ENCODE data around the gene HYAL3.

Gene HYAL3

GRCh38 chr3:50323614-50324199 lies 24.5 kb upstream of the HYAL3 start:
- no peak for TF ChIP-seq CTCF (IDR thresholded peaks at IDR 0.05; ENCODE audit: insufficient read depth, low read depth, low read length, missing control alignments)
- H3K4me3 ChIP-seq (ENCODE audit: low read length) = no peak overlapping the region
- no peak for DNase-seq (ENCODE audit: low read depth)

DNA sequence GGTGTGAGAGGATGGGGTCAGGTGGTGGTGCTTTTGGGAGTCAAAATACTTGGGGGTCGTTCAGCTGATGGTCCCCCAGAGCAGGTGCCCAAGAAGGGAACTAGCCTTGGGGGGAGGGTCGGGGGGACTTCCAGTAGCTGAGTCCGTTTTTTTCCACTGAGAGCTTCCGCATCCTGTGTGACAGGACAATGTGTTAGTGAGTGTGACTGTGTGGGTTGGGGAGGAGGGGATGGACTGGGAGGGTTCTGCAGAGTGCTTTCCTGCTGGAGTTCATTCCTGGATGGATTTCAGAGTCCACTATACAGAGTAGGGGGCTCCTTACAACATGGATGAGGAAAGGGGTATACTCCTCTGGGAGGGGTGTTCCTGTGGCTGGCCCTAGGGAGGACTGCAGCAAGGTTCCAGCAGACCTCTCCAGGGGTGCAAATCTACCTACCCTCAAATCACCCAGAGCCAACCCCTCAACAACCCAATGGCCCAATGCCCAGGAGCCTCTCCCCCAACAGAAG lies 23.9 kb upstream of the HYAL3 start:
- no peak for DNase-seq (ENCODE audit: low read depth)
- no peak for TF ChIP-seq CTCF (IDR thresholded peaks at IDR 0.05; ENCODE audit: insufficient read depth, low read depth, low read length, missing control alignments)
- no peak overlapping the region for H3K4me3 ChIP-seq (ENCODE audit: low read length)

DNA sequence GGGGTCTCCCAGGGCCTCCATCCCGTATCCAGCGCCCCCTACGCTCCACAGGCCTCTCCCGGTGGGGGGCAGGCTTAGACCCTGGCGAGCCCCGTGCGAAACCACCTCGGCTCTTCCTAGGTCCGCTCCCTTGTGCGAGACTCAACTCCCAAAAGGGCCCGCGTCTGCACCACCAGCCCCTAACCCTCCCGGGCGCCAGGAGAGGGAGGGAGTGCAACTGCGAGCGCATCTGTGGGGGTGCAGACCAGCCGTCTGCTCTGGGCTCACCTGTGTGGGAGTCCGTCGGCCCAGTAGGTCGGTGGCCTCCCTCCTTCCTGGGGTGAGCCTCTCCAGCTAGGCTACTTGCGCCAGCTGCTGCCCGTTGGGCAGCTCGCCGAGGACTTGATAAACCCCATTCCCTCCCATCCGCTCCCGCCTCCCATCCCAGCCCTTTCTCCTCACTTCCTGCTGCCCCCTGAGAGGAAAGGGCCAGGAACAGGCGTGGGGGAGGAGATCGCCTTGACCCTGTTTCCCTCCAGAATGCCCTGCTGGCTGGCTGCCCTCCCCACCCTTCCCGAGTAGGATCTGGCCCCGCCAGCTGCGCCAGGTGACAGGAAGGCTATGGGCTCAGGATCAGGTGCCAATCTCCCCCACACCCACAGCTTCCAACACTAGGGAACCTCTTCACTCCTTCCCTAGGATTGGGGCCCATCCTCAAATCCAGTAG lies 23.3 kb upstream of the HYAL3 start, which contains the start of gene HYAL2:
Gene HYAL2 (minus strand): TSS at position 360 of the 706 bp plus-strand sequence. CDS start 2,256 bp downstream, outside the sequence.
- TF ChIP-seq CTCF (IDR thresholded peaks at IDR 0.05; ENCODE audit: insufficient read depth, low read depth, low read length, missing control alignments) = no peak
- no peak for DNase-seq (ENCODE audit: low read depth)
- H3K4me3 ChIP-seq (ENCODE audit: low read length) = peak within 1 kb of the TSS; percentile 92

DNA sequence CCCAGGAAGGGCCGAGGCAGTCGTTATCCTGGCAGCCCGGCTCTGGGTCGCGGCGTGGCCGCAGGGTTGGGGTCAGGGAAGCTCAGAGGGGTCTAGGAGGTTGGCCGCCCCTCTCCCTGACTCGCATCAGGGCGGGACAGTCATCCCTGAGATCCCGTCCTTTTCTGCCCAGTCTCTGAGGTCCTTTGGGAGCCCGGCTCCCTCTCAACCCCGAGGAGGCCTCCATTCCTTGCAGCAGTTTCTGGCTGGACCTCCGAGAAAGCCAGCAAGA lies 22.8 kb upstream of the HYAL3 start:
- peak overlapping the region; percentile 92 for H3K4me3 ChIP-seq (ENCODE audit: low read length)
- no peak for DNase-seq (ENCODE audit: low read depth)
- no peak for TF ChIP-seq CTCF (IDR thresholded peaks at IDR 0.05; ENCODE audit: insufficient read depth, low read depth, low read length, missing control alignments)

DNA sequence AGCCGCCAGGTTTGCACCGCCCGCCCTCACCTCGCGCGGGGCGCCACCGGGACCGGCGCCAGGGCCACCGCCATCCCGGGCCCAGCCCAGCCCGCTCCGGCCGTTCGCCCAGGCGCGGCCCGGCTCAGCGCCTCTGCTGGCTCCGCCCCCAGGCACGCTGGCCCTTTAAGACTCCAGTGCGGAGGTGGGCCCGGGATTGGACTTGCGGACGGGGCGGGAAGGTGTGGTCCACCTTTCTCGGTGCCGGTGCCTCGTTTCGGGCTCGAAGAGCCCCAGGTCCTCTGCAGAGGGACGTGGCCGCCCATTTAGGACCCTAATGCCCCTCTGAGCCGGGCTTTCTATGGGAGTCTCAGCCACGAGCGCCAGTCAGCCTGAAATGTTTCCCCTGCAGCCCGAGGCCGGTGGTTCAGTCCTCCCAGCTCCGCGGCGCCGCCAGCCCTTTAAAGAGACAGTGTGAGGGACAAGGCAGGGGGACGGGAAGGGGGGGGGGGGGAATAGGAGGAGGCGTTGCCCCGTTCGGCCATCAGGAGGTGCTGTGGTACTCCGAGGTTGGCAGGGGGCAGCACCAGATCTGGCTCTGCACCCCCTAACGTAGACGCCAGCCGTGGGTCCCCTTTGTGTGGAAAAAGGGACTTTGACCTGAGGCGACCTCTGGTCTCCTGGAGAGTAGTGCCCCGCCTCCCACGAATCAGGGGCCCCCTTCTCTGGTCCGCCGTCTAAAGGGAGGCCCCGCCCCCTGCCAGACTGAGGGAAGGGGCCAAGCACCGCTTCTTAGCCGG lies 22.3 kb upstream of the HYAL3 start:
- H3K4me3 ChIP-seq (ENCODE audit: low read length) = peak overlapping the region; percentile 92
- peak; percentile 36 for TF ChIP-seq CTCF (IDR thresholded peaks at IDR 0.05; ENCODE audit: insufficient read depth, low read depth, low read length, missing control alignments)
- peak; percentile 92 for DNase-seq (ENCODE audit: low read depth)

DNA sequence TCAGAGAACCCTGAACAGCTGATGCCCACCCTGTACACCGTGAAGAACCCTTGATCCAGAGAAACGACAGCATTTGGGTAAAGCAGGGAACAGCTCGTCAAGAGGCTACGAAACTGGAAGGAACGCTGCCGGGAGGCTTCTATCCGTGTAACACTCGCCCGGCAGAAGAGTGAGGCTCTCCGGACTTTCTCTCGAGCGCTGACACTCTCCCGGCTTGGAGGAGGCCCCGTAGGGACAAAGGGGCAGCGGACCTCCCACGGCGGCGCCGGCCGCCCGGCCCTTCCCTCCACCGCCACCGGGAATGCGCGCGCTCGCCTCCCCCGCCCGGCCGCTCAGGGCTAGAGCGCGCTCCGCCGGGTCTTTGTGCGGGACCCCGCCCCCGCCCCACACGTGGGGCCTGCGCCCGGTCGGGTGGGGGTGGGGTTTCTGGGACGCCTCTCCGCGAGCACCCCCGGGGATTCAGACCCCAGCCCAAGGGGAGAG lies 21.7 kb upstream of the HYAL3 start:
- TF ChIP-seq CTCF (IDR thresholded peaks at IDR 0.05; ENCODE audit: insufficient read depth, low read depth, low read length, missing control alignments) = no peak
- peak; percentile 79 for DNase-seq (ENCODE audit: low read depth)

More for the DNA sequence above, 21.7 kb upstream of the HYAL3 start:
- peak overlapping the region; percentile 92 for H3K4me3 ChIP-seq (ENCODE audit: low read length)

Measured in epithelial cell of esophagus (primary cell).